Activated naive CD4-positive, alpha-beta T cell treated with anti-CD3 and anti-CD28 coated beads, Interleukin-2, amount 50 U/mL, for 72 hours (primary cell): Measurements from ENCODE around the gene SAMD9L. TPM values are rescaled to one million over a fixed set of nuclear protein-coding genes. Genes with fewer than 3 reads are reported as not detected.
"Not testable (repeated sequence)": the region's sequence is repeated elsewhere in the genome, so short reads cannot be mapped to it uniquely, and the experiment has no call there.

Experiments used
- ATAC-seq, 2 donors: fragments of 150-1000 bp; cut with Tn5 transposase; 2 replicates each; pipeline ENCODE4 v1.10.0; 2021; ENCODE audit warnings: mild to moderate bottlenecking in 2 of 2, moderate library complexity in 2 of 2
- DNase-seq, 2 donors: peaks; one replicate each; pipeline ENCODE4 v3.0.0; 2021 to 2022; ENCODE audit warnings: low spot score in 2 of 2
- H3K27ac Mint-ChIP-seq, 2 donors: one replicate each; pipeline ENCODE4 v1.8.0; 2022; ENCODE audit warnings: mild to moderate bottlenecking in 2 of 2, mixed read lengths in 2 of 2
- H3K36me3 Mint-ChIP-seq, 2 donors: one replicate each; pipeline ENCODE4 v1.8.0; 2022; ENCODE audit warnings: mixed read lengths in 2 of 2
- H3K9me3 Mint-ChIP-seq, 2 donors: one replicate each; pipeline ENCODE4 v1.8.0; 2022; ENCODE audit warnings: mixed read lengths in 2 of 2
- total RNA-seq, 2 donors: library from RNA; stranded (reverse); gene quantifications; one replicate each; pipeline ENCODE4 v1.2.3, GENCODE V29; 2022

SAMD9L gene
- total RNA-seq, 2 donors from 2014 or later: 9.3 to 35.2 TPM

DNA sequence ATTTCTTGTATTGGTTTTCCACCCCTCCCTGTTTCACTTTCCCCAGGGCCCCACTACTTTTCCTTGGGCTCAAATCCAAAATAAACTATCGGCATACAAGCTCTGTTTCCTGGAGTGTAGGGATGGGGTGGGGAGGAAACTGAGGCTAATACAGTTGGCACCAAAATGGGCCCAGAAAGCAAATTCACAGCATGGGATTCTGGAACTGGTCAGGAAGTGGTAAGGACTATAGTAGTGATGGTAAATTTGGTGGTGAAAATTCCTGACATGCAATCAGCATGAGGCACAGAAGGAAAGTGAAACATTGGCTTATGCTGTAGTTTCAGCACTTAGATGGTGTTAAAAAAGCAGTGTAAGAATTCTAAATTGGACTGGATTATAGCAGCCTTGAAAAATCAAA lies 8.7 kb upstream of the SAMD9L start:
- DNase-seq: no peak
- H3K27ac Mint-ChIP-seq: no peak overlapping the region

DNA sequence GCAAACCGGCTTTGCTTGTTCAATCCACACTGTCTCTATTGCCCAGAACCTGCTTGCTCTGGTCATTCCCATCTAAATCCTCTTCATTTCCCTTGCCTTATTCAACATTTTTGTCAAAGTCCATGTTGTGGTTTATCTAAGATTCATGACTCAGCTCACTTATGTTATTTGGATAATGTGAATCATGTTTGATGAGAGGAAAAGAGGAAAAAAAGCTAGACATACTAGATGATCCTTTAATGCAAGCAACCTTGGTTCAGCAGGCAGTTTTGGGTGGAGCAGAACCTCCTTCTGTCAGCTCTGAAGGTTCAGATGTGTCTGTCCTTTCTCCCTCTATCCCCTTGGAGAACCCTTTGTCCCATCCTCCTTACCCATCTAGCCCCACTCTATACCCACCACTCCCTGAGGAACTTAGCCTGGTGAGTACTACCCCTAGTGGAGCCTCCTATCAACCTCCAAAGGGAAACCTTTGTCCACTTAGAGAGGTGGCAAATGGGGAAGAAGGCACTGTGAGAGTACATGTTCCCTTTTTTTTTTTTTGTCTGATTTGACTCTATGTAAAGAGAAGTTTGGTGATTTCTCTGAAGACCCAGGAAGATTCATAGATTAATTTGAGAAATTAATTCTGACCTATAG lies 2.1 kb upstream of the SAMD9L start:
- DNase-seq (no peak), ATAC-seq (no peak)
- Mint-ChIP-seq H3K27ac (peak overlapping the region in 1 of 2 donors; percentile 62), H3K36me3 (peaks cover 21 to 31% of the 10 kb centered on the region in 2 donors), H3K9me3 (peaks cover 7% of the 10 kb centered on the region in 2 donors)

More for the DNA sequence above, 8.7 kb upstream of the SAMD9L start:
- ATAC-seq: no peak
- peaks cover 4 to 11% of the 10 kb centered on the region in 2 donors for H3K9me3 Mint-ChIP-seq
- no peaks in the 10 kb centered on the region for H3K36me3 Mint-ChIP-seq

DNA sequence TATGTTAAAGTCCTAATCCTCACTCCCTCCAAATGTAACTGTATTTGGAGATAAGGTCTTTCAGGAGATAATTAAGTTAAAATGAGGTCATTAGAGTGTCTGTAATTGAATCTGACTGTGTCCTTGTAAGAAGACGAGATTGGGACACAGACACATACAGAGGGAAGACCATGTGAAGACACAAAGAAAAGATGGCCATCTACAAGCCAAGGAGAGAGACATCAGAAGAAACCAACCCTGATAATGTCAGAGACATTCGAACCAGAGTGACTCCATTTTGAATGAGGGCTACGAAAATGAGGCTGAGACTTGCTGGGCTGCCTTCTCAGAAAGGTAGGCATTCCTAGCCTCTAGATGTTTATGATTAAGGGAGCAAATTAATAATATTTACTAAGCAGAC lies 542 bp upstream of the SAMD9L start:
- DNase-seq: no peak
- peaks cover 21 to 36% of the 10 kb centered on the region in 2 donors for H3K36me3 Mint-ChIP-seq
- H3K27ac Mint-ChIP-seq: peak overlapping the region; percentile 94 to 97
- ATAC-seq: no peak
- H3K9me3 Mint-ChIP-seq: peaks cover 7% of the 10 kb centered on the region in 2 donors

DNA sequence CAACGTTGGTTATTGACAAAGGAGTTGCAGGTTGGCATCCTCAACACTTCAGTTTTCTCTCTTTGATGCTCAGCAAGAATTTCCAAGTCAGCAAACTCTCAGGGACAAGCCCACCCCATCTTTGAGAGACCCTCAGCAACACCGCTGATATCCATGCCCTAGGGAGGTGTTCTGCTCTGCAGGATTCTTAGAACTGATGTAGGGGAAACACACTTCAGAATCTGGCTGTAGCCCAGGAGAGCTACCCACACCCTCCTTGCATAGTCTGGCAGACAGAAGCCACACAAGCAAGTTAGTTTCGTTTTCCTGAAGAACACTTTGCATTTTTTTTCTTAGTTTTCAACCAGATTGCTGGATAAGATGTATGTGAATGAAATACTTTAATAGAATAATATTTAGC lies 822 bp downstream of the SAMD9L start:
- DNase-seq (peak in 1 of 2 donors; percentile 12), ATAC-seq (peak; percentile 78 to 81)
- Mint-ChIP-seq H3K36me3 (peaks cover 29 to 36% of the 10 kb centered on the region in 2 donors), H3K9me3 (peaks cover 7% of the 10 kb centered on the region in 2 donors), H3K27ac (peak overlapping the region; percentile 85 to 97)

DNA sequence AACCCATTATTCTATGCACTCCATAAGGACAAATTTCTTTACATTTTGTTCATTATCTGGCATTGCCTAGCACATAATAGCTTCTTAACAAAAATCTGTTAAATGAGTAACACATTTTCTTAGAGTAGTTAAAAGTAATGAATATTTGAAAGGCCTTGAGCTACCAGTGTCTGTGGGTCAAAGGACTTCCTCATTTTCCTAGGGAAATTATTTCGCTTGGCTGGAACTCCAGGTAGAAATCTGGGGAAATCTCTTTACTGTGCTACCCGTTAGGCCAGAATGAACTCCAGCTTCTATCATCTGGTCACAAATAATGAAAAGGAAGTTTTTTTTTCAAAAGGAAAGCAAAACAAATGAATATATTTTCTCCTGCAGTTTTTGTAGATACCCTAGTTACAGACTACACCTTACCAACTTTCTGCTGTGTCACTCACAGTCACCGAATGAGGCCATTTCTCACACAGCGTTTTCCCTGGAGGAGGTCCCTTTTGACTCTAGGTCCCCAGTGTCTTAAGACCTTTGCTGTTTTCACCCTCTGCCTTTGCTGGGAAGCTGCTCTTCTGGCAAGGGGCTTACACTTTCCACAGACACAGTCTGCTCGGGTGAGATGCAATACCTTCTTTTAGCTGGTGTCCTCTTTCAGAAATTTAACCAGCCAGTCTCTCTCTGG lies 1.6 kb downstream of the SAMD9L start:
- DNase-seq: no peak
- ATAC-seq: peak; percentile 32 to 49
- peaks cover 7% of the 10 kb centered on the region in 2 donors for H3K9me3 Mint-ChIP-seq
- peaks cover 29 to 36% of the 10 kb centered on the region in 2 donors for H3K36me3 Mint-ChIP-seq
- H3K27ac Mint-ChIP-seq: peak overlapping the region; percentile 85 to 97

DNA sequence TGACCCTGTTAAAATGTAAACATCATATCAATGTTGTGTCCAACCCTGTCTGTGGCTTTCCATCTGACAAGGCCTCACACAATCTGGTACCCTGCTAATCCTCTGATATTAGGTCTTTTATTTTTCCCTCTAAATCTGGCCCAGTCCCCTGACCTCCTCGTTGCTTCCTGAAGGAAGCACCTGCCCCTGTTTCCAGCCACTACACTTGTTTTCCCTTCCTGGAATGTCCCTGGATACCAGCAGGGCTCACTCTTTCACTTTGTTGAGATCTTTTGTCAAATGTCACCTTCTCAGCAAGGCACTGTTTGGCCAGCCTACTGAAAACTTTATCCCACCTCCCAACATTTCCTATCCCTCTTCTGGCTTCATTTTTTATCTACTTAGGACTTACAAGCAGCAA lies 2.1 kb downstream of the SAMD9L start:
- DNase-seq: no peak
- H3K27ac Mint-ChIP-seq: peak overlapping the region; percentile 12 to 97
- H3K36me3 Mint-ChIP-seq: peaks cover 29 to 36% of the 10 kb centered on the region in 2 donors
- ATAC-seq: no peak
- peaks cover 7% of the 10 kb centered on the region in 2 donors for H3K9me3 Mint-ChIP-seq

DNA sequence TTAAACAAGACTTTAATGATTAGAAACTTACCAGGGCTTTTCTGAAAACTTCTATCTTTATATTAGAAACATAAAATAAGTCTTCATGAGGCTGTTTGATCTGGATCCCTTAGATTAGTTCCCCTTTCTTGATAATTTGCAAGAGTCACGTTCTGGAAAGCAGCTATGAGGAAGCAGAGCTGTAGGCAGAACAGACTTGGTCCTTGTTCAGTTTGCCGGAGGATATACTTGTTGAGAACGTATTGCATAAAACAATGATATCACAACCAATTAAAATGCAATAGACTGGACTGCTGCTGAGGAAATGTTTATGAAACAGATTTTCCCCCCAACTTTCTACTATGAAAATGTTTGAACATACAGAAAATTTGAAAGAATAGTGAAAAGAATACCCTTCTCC lies 2.8 kb downstream of the SAMD9L start:
- ATAC-seq: no peak
- H3K36me3 Mint-ChIP-seq: peaks cover 29 to 36% of the 10 kb centered on the region in 2 donors
- no peak overlapping the region for H3K27ac Mint-ChIP-seq
- DNase-seq: no peak
- peaks cover 7% of the 10 kb centered on the region in 2 donors for H3K9me3 Mint-ChIP-seq

DNA sequence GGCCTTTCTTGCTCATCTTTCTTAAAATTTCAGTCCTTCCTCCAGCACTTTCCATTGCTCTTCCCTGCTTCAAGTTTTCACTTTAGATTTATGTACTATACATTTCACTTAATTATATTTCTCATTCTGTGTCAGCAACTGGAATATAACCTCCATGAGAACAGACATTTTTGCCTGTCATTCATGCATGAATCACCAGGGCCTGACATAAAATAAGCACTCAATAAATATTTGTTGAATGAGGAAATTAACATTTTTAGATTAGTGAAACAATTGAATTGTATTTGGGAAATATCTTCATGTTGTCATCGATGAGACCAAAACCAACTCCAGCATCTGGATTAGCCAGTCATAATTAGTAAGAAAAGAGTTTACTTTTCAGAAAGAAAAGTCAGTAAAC lies 6.1 kb downstream of the SAMD9L start:
- DNase-seq (no peak), ATAC-seq (no peak)
- no peak overlapping the region for H3K27ac Mint-ChIP-seq
- peaks cover 6% of the 10 kb centered on the region in 2 donors for H3K9me3 Mint-ChIP-seq
- H3K36me3 Mint-ChIP-seq: peaks cover 26 to 33% of the 10 kb centered on the region in 2 donors

DNA sequence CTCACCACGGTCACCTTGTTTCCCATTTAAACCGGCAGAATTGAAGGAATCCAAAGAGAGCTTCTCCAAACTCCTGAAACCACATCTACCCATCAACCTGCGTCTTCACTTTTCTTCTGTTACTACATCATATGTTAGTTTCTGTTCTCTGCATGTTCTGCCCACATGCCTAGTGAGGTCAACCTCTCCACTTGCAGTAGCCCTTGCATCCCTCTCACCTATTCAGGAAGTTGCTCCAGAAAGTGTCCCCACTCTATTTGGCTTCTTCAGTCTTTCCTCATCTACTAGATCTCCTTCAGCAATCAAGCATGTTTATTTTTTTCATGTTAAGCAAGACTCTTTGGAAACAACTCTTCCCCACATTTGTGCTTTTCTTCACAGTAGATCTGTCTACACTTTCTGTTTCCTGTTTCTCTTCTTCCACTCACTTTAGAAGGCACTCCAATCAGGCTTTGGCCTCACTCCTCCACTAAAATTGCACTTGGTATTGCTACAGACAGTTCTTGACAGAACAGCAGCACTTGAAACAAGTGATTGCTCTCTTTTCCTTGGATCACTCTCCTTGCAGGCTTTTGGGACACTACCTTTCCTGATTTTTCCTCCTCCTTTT lies 7.5 kb downstream of the SAMD9L start:
- ATAC-seq (no peak), DNase-seq (no peak)
- peaks cover 23 to 32% of the 10 kb centered on the region in 2 donors for H3K36me3 Mint-ChIP-seq
- H3K9me3 Mint-ChIP-seq: peaks cover 6 to 7% of the 10 kb centered on the region in 2 donors
- H3K27ac Mint-ChIP-seq: no peak overlapping the region

DNA sequence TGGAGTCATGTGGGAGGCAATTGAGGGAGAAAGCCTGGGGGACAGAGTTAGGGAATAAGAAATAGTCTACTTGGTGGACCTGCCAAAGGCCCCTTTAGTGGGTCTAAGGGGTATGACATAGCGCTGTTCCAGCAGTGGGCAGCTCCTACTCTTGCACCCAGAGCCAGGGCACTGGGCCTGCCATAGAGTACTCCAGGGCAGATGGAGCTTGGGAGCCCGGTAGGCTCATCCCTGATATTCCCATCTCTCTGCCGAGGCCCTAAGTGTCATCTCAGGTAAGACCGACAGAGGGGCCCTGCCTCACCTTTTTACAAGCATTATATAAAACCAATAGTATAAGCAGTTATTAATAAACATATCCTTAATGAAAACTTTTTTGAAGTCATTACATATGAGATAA lies 9.6 kb downstream of the SAMD9L start:
- DNase-seq (no peak), ATAC-seq (no peak)
- no peak overlapping the region for H3K27ac Mint-ChIP-seq
- peaks cover 41 to 44% of the 10 kb centered on the region in 2 donors for H3K36me3 Mint-ChIP-seq
- H3K9me3 Mint-ChIP-seq: peaks cover 25 to 26% of the 10 kb centered on the region in 2 donors

DNA sequence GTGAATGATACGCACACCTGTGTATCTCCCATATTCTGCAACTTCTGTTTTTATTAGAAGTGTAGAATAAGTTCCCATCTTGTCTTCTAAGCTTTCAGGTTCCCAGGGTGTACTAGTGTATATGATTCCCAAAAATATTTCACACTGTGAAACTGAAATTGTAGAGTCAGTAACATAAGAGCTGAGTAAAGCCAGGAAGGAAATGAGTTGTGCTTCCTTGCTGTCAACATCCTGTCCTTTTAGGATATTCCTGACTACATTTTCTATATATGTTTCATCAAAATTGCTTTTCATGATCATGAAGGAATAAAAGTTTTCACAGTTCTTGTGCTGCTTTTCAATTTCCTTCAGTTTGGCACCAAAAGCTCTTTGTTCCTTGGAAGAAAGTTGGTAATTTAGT lies 15.2 kb downstream of the SAMD9L start:
- ATAC-seq: no peak
- Mint-ChIP-seq H3K36me3 (peaks cover 49 to 71% of the 10 kb centered on the region in 2 donors), H3K9me3 (peaks cover 39% of the 10 kb centered on the region in 2 donors), H3K27ac (no peak overlapping the region)
- DNase-seq: no peak

DNA sequence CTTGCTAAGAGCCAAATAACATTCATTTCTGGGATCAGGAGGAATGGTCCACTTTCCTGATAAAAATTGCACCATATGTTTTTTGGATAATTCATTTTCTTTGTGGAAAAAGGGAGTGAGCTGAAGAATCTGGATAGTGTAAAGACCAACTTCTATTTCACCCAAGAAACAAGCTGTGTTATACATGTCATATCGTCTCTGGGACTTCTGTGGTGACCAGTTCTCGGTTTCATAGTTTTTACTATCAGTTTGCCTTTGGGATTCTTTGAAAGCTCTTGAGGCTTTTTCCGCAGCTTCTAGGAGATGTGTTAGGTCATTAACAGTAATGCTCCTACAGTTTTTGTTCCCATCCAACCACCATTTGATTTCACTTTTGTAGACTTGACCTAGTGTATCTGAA lies 16.0 kb downstream of the SAMD9L start:
- H3K27ac Mint-ChIP-seq: no peak overlapping the region
- no peak for DNase-seq
- ATAC-seq: no peak
- H3K36me3 Mint-ChIP-seq: peaks cover 47 to 67% of the 10 kb centered on the region in 2 donors
- peaks cover 37% of the 10 kb centered on the region in 2 donors for H3K9me3 Mint-ChIP-seq

DNA sequence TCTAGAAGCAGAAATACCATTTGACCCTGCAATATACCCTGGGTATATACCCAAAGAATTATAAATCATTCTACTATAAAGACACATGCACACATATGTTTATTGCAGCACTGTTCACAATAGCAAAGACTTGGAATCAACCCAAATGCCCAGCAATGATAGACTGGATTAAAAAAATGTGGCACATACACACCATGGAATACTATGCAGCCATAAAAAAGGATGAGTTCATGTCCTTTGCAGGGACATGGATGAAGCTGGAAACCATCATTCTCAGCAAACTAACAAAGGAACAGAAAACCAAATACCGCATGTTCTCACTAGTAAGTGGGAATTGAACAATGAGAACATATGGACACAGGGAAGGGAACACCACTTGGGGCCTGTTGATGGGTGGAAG lies 21.2 kb downstream of the SAMD9L start:
- not testable (repeated sequence) for DNase-seq, H3K27ac Mint-ChIP-seq, ATAC-seq
- peaks cover 57 to 65% of the 10 kb centered on the region in 2 donors for H3K36me3 Mint-ChIP-seq
- peaks cover 49 to 62% of the 10 kb centered on the region in 2 donors for H3K9me3 Mint-ChIP-seq

DNA sequence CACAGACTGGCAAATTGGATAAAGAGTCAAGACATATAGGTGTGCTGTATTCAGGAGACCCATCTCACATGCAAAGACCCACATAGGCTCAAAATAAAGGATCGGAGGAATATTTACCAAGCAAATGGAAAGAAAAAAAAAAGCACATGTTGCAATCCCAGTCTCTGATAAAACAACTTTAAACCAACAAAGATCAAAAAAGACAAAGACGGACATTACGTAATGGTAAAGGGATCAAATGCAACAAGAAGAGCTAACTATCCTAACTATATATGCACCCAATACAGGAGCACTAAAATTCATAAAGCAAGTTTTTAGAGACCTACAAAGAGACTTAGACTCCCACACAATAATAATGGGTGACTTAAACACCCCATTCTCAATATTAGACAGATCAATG lies 24.7 kb downstream of the SAMD9L start:
- DNase-seq, ATAC-seq, H3K27ac Mint-ChIP-seq: not testable (repeated sequence)
- Mint-ChIP-seq H3K36me3 (peaks cover 51 to 55% of the 10 kb centered on the region in 2 donors), H3K9me3 (peaks cover 41 to 55% of the 10 kb centered on the region in 2 donors)

DNA sequence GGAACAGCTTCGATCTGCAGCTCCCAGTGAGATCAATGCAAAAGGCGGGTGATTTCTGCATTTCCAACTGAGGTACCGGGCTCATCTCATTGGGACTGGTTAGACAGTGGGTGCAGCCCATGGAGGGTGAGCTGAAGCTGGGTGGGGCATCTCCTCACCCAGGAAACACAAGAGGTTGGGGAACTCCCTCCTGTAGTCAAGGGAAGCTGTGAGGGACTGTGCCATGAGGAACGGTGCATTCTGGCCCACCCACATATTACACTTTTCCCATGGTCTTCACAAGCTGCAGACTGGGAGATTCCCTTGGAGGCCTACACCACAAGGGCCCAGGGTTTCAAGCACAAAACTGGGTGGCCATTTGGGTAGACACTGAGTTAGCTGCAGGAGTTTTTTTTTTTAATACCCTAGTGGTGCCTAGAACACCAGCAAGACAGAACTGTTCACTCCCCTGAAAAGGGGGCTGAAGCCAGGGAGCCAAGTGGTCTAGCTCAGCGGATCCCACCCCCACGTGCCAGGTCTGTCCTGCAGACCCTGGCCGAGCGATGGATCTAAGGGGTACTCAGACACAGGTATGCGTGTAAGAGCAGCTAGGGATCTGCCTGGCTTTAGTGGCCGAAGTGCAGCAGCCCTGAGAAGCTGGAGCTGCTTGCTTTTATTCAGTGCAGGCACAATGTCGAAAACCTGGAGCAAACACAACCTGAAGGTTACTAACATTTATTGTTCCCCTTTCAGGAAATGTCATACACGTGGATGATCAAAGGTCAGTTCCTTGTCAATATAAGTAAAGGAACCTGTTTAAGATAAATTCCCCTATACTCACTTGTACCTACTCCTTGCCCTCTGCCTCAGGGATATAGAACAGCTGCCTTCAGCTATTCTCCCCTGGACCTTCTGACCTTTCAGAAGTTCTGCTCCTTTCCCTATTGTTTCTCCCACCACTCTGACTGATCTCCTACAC lies 27.3 kb downstream of the SAMD9L start:
- Mint-ChIP-seq H3K9me3 (peaks cover 34 to 46% of the 10 kb centered on the region in 2 donors), H3K27ac (no peak overlapping the region), H3K36me3 (peaks cover 46 to 48% of the 10 kb centered on the region in 2 donors)
- ATAC-seq (no peak), DNase-seq (no peak)

DNA sequence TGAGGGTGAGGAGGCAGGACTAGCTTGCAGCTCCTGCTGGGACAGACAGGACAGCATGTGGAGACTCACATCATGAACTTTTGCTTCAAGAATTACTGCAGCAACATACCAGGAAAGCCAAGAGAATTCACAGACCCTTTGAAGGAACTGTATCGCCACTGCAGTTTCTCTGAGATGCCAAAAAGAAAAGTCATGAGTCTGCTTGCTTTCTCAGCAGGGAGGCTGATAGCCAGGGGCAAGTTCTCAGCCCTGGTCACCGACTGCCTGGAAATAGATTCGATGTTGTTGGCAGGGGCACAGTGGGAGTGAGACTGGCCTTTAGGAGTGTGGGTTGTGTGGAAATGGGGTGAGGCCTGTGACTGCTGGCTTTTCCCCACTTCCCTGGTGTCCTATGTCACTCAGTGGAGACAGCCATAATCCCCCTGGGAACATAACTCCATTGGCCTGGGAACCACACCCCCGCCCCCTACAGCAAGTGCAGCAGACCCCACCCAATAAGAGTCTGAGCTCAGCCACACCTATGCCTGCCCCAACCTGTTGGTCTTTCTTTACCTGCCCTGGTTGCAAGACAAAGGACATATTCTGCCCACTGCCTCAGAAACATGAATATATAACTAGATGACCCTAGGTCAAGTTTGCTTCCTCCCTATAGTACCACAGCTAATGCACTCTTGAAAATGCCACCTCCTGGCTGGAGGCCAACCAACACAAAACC lies 28.8 kb downstream of the SAMD9L start:
- no peak for DNase-seq
- Mint-ChIP-seq H3K9me3 (peaks cover 24 to 35% of the 10 kb centered on the region in 2 donors), H3K36me3 (peaks cover 32 to 44% of the 10 kb centered on the region in 2 donors), H3K27ac (no peak overlapping the region)
- no peak for ATAC-seq
